Activated naive CD8-positive, alpha-beta T cell (primary cell): ENCODE results near the gene IQCN.
A peak's percentile ranks its signal among the peaks of the same experiment; 100 is the strongest.

Source experiments
- H3K27ac Mint-ChIP-seq: one replicate; pipeline ENCODE4 v1.8.0; 2021; ENCODE audit warnings: mixed read lengths
- H3K27me3 Mint-ChIP-seq: one replicate; pipeline ENCODE4 v1.8.0; 2021; ENCODE audit warnings: mixed read lengths
- H3K36me3 Mint-ChIP-seq: one replicate; pipeline ENCODE4 v1.8.0; 2021; ENCODE audit warnings: mixed read lengths
- H3K4me1 Mint-ChIP-seq: one replicate; pipeline ENCODE4 v1.8.0; 2021; ENCODE audit warnings: low read depth, mixed read lengths
- H3K4me3 Mint-ChIP-seq: one replicate; pipeline ENCODE4 v1.8.0; 2021; ENCODE audit warnings: mild to moderate bottlenecking, mixed read lengths
- H3K9me3 Mint-ChIP-seq: one replicate; pipeline ENCODE4 v1.8.0; 2021; ENCODE audit warnings: low read depth, mixed read lengths

Gene IQCN

GRCh38 chr19:18226956-18227780 is 47.1 kb downstream of the IQCN start:
- H3K4me1 Mint-ChIP-seq: peaks cover 16% of the 10 kb centered on the region
- H3K27me3 Mint-ChIP-seq: peaks cover 40% of the 10 kb centered on the region
- H3K36me3 Mint-ChIP-seq: no peaks in the 10 kb centered on the region
- no peak overlapping the region for H3K4me3 Mint-ChIP-seq
- H3K9me3 Mint-ChIP-seq: no peaks in the 10 kb centered on the region
- no peak overlapping the region for H3K27ac Mint-ChIP-seq

- Mint-ChIP-seq H3K27ac (no peak within 1 kb of the TSS), H3K4me3 (peak within 1 kb of the TSS; percentile 87), H3K36me3 (no peaks in the 10 kb centered on the region), H3K4me1 (peaks cover 18% of the 10 kb centered on the region), H3K9me3 (no peaks in the 10 kb centered on the region), H3K27me3 (peaks cover 42% of the 10 kb centered on the region)
Measured at GRCh38 chr19:18225702-18226468, 48.4 kb downstream of the IQCN start, which contains the start of gene PDE4C. Gene PDE4C (minus strand): TSS chr19:18226438. CDS start chr19:18226415, 23 bp downstream.

- Mint-ChIP-seq H3K36me3 (no peaks in the 10 kb centered on the region), H3K27ac (no peak overlapping the region), H3K9me3 (no peaks in the 10 kb centered on the region), H3K27me3 (peaks cover 40% of the 10 kb centered on the region), H3K4me1 (peaks cover 21% of the 10 kb centered on the region), H3K4me3 (peak overlapping the region; percentile 87)
Measured at GRCh38 chr19:18225355-18225701, 48.9 kb downstream of the IQCN start.

GRCh38 chr19:18224525-18225354 is 49.5 kb downstream of the IQCN start:
- Mint-ChIP-seq H3K27ac (no peak overlapping the region), H3K9me3 (no peaks in the 10 kb centered on the region)

GRCh38 chr19:18223860-18224524 is 50.3 kb downstream of the IQCN start:
- no peak overlapping the region for H3K27ac Mint-ChIP-seq
- H3K9me3 Mint-ChIP-seq: no peaks in the 10 kb centered on the region
- H3K27me3 Mint-ChIP-seq: peaks cover 36% of the 10 kb centered on the region
- peak overlapping the region; percentile 87 for H3K4me3 Mint-ChIP-seq
- H3K36me3 Mint-ChIP-seq: no peaks in the 10 kb centered on the region
- H3K4me1 Mint-ChIP-seq: peaks cover 21% of the 10 kb centered on the region

More at GRCh38 chr19:18224525-18225354, 49.5 kb downstream of the IQCN start:
- peaks cover 39% of the 10 kb centered on the region for H3K27me3 Mint-ChIP-seq
- H3K4me3 Mint-ChIP-seq: peak overlapping the region; percentile 87
- peaks cover 21% of the 10 kb centered on the region for H3K4me1 Mint-ChIP-seq
- no peaks in the 10 kb centered on the region for H3K36me3 Mint-ChIP-seq

- peaks cover 19% of the 10 kb centered on the region for H3K4me1 Mint-ChIP-seq
- H3K4me3 Mint-ChIP-seq: no peak overlapping the region
- no peak overlapping the region for H3K27ac Mint-ChIP-seq
- H3K36me3 Mint-ChIP-seq: no peaks in the 10 kb centered on the region
- peaks cover 28% of the 10 kb centered on the region for H3K27me3 Mint-ChIP-seq
- H3K9me3 Mint-ChIP-seq: no peaks in the 10 kb centered on the region
Measured at GRCh38 chr19:18221815-18222725, 52.2 kb downstream of the IQCN start.

- H3K4me1 Mint-ChIP-seq: peaks cover 15% of the 10 kb centered on the region
- no peak overlapping the region for H3K27ac Mint-ChIP-seq
- peaks cover 21% of the 10 kb centered on the region for H3K27me3 Mint-ChIP-seq
- no peak overlapping the region for H3K4me3 Mint-ChIP-seq
- H3K36me3 Mint-ChIP-seq: no peaks in the 10 kb centered on the region
- no peaks in the 10 kb centered on the region for H3K9me3 Mint-ChIP-seq
Measured at GRCh38 chr19:18220632-18221275, 53.5 kb downstream of the IQCN start.

GRCh38 chr19:18219911-18220631 is 54.2 kb downstream of the IQCN start:
- Mint-ChIP-seq H3K9me3 (no peaks in the 10 kb centered on the region), H3K4me3 (no peak overlapping the region), H3K36me3 (no peaks in the 10 kb centered on the region), H3K4me1 (peaks cover 13% of the 10 kb centered on the region), H3K27me3 (peaks cover 16% of the 10 kb centered on the region), H3K27ac (no peak overlapping the region)

- H3K4me1 Mint-ChIP-seq: peaks cover 9% of the 10 kb centered on the region
- H3K36me3 Mint-ChIP-seq: no peaks in the 10 kb centered on the region
- H3K27ac Mint-ChIP-seq: no peak overlapping the region
- peaks cover 11% of the 10 kb centered on the region for H3K27me3 Mint-ChIP-seq
- H3K9me3 Mint-ChIP-seq: no peaks in the 10 kb centered on the region
- no peak overlapping the region for H3K4me3 Mint-ChIP-seq
Measured at GRCh38 chr19:18218600-18218999, 55.7 kb downstream of the IQCN start.

GRCh38 chr19:18218159-18218558 is 56.1 kb downstream of the IQCN start:
- no peak overlapping the region for H3K4me3 Mint-ChIP-seq
- H3K9me3 Mint-ChIP-seq: no peaks in the 10 kb centered on the region
- peaks cover 9% of the 10 kb centered on the region for H3K4me1 Mint-ChIP-seq
- H3K36me3 Mint-ChIP-seq: no peaks in the 10 kb centered on the region
- H3K27me3 Mint-ChIP-seq: peaks cover 11% of the 10 kb centered on the region
- H3K27ac Mint-ChIP-seq: no peak overlapping the region

- Mint-ChIP-seq H3K36me3 (no peaks in the 10 kb centered on the region), H3K4me3 (no peak overlapping the region), H3K27me3 (peaks cover 9% of the 10 kb centered on the region), H3K27ac (no peak overlapping the region), H3K9me3 (no peaks in the 10 kb centered on the region), H3K4me1 (peaks cover 9% of the 10 kb centered on the region)
Measured at GRCh38 chr19:18216789-18217188, 57.5 kb downstream of the IQCN start.

GRCh38 chr19:18214779-18215433 is 59.3 kb downstream of the IQCN start:
- Mint-ChIP-seq H3K4me3 (no peak overlapping the region), H3K9me3 (no peaks in the 10 kb centered on the region), H3K27ac (no peak overlapping the region), H3K36me3 (no peaks in the 10 kb centered on the region), H3K4me1 (peaks cover 4% of the 10 kb centered on the region), H3K27me3 (peaks cover 4% of the 10 kb centered on the region)
